GM18507 (cell line): ENCODE measurements around the gene KDM4B.
A peak's percentile ranks its signal among the peaks of the same experiment; 100 is the strongest.
"Not testable (repeated sequence)": the region's sequence is repeated elsewhere in the genome, so short reads cannot be mapped to it uniquely, and the experiment has no call there.

ENCODE experiments used
- DNase-seq: peaks from one replicate; pipeline ENCODE4 v3.0.0; 2011; ENCODE audit warnings: low read depth; ENCODE audit not compliant: insufficient read length; ENCODE audit errors: extremely low spot score
- FAIRE-seq: peaks from 2 replicates; lab custom pipeline; 2011; peaks lifted over from hg19 to GRCh38; lab: Jason Lieb, UNC

KDM4B gene

DNA sequence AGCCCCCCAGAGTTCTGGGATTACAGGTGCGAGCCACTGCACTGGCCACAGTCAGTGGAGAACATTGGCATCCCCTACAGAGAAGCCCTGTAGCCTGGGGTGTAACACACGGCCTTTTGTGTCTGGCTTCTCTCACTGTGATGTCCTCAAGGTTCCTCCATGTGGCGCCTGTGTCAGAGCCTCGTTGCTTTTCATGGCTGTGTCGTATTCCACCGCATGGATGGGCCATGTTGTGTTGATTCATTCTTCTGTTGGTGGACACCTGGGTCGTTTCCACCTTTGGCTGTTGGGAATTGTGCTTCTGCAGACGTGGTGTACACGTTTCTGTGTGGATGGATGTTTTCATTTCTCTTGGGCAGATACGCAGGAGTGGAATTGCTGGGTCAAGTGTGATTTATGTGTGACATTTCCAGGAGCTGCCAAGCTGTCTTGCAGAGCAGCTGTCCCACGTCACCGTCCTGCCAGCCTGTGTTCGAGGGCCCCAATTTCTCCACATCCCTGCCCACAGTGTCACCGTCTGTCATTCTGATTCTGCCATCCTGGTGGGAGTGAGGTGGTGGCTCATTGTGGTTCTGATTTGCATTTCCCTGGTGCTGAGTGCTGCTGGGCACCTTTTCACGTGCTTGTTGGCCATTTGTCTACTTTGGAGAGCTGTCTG, 59.4 kb downstream of the KDM4B start:
- DNase-seq (no peak), FAIRE-seq (no peak)

DNA sequence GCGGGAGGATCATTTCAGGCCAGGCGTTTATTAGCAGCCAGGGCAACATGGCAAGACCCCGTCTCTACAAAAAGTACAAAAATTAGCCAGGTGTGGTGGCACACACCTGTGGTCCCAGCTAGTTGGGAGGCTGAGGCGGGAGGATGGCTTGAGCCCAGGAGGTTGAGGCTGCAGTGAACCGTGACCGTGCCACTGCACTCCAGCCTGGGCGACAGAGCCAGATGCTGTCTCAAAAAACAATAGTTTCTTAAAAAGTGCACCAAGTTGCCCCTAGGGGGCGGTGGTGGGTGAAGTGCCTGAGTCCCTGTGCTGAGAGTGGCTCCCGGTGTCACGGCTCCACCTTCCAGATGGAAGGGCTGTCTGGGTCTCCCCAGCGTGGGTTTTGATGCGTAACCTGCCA, 60.7 kb downstream of the KDM4B start:
- not testable (repeated sequence) for DNase-seq, FAIRE-seq

DNA sequence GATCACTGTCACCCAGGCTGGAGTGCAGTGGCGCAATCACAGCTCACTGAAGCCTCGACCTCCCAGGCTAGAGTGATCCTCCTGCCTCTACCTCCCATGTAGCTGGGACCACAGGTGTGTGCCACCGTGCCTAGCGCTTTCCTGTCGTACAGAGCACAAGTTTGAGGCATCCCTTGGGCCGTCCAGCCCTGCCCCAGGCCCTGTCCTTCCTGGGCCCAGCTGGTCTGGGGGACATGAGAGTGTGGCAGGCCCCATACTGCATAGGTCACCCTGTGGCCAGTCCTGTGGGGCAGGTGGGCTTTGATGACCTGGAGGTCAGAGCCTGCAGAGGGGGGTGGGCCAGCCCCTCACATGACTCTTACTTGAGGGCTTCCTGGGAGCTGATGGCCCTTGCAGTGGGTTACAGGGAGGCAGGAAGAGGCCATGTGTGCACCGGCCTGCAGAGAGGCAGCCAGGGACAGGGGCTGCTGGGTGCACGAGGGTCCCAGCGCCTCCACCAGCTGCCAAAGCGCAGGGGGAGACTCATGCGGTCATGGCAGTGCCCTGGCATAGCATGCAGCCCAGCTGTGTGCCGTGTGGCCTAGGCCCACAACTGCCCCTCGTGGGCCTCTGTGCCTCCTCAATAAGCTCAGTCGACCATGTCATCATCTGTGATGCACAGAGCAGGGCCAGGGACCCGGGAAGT, 61.4 kb downstream of the KDM4B start:
- no peak for FAIRE-seq
- no peak for DNase-seq

DNA sequence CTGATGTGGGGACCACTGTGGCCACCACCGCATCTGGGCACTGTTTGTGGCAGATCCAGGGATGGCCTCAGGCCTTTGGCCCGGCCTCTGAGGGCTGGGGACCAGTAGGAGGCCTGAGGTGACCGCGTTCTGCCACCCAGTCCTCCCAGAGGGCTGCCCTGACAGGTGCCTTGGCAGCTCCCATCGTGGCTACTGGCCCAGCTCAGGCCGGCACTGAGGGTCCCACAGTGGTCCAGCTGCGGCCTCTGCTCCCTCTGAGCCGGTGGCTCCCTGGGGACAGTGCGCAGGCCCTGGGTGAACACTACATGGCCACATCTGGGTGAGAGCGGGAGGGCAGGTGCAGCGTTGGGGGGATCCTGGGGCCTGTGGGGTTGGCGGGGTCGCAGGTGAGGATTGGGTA, 61.9 kb downstream of the KDM4B start:
- DNase-seq: no peak
- FAIRE-seq: no peak

DNA sequence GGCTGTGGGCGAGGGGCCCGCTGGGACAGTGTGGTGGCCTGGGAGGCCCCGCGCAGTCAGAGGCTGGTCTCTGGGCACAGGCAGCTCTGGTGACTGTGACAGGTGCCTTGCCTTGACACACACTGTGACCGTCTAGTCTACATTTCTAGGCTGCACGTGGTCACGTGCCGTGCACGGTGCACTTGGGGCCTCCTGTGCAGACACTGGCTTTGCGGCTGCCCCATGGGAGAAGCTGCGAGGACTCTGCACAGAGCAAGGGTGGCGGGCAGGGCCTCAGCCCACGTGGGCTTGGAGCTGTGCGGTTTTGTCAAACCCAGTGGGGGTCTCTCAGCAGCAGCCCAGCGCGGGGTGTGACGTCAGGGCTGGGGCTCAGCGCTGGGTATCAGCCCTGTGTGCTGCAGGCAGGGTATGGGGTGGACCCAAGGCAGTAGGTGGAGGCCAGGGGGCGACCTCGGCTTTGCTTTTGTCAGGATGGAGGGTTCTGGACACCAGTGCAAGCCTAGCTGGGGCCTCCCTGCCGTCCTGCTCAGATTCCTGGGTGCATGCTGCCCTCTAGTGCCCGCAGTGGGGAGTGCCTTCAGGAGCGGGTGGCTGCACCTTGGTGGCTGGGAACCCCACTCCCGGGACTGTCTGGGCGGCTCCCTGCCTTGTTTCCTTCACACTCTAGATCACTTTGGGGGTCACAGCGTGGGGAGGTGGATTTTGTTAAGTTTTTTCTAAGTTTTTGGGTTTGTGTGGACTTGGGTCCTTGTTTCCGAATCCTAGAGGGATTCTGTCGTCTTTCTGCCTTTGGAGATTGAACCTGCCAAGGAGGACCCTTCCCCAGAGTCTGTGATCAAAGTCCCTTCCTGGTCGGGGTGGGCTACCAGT, 62.6 kb downstream of the KDM4B start:
- FAIRE-seq (peak; percentile 92), DNase-seq (peak; percentile 87)

DNA sequence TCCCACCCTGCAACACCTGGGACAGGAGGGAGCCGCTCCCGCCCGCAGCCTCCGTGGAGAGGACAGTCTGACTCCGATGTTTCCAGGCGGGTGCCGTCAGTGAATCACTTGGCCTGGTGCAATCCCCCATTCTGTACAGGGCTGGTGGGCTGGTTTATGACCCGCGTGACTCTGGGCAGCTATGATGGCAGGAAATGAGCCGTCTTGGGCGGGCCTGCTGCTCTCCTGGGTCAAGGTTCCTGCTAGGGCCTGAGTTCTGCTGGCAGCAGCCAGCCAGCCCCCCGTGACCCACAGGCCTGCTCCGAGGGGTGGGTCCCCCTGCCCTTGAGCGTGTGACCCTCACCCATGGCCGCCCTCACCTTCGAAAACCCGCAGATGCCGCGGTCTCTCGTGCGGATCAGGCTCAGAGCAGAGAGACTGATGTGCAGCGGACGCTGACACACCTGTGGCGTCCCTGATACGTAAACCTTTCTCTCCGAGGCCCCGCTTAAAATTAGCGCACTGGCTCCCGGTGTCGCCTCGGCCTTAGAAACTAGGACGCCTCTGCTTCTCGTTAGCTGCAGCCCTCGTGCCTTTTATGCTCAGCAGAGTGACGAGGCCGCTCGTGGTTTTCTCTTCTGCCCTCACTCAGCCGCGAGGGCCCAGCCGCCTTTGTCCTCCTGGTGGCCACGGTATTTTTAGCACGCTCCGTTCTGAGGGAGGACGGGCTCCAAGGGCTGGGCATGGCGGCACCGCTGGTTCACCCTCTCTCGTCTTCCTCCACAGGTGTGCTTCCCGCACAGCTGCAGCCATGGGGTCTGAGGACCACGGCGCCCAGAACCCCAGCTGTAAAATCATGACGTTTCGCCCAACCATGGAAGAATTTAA, 63.4 kb downstream of the KDM4B start:
- FAIRE-seq: no peak

DNA sequence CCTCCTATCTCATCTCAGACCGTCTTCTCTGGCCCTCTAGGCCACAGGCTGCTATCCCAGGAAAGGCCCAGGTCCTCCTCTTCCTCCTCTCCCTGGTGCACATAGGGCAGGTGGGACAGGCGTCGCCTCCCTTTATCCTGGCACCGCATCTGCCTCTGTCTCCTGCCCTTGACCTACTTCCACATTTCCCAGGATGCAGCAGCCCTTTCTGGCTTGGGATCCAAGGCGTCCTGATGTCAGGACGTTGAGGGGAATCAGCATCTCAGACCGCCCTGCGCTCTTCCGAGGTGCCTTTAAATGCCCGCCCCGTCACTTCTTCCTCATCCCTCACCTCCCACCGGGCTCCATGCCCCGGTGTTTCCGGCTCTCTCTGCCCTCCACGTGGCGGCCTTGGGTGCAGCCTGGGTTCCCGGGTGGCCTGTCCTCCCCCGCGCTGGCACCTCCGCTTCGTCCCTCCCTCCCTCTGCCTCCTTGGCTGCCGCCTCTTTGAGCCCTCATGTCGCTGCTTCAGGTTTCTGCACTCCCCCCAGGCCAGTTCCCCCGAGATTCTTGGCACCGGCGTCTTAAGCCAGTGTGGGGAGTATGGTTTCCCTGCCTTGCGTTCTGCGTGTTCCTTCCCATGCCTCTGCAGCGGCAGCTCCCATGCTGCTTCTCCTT, 66.3 kb downstream of the KDM4B start:
- FAIRE-seq (no peak), DNase-seq (no peak)

More for the DNA sequence above, 63.4 kb downstream of the KDM4B start:
- DNase-seq: no peak

DNA sequence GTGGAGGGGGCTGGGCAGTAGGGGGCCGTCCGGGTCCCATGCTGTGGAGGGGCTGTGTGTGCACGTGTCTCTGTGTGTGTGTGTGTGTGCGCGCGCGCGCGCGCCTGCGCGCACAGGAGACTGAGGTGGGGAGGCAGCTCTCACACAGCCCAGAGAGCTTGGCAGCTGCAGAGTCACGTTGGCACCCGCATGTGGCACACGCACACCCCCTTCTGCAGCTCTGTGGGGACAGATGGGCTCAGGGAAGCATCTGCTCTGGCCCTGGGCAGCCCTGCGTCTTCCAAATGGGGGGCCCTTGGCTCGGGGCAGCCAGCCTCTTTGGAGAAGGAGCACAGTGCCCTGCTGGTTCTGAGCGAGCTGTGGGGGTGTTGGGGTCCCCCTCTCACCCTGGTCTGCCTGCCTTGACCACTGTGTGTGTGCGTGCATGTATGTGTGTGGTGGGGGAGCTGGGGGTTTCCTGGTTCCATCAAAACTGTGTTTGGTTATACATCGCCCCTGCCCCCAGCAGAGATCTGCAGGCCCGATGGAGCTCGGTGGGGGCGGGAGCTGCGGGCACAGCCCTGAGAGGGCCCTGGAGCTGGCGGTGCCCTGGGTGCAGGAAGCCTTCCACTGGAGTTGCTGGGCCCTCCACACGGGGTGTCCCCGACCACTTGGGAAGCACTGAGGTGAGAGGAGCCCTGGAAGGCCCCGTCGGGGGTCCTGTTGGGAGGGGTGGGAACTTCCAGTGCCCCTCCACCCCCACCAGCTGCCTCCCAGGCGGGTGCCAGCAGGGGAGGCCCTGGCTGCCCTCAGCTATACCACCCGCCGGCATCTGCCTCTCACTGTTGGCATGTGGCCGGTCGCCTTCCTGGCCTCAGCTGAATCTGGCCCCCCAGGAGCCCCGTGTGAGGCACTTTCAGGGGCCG, 67.1 kb downstream of the KDM4B start:
- no peak for FAIRE-seq
- DNase-seq: no peak

DNA sequence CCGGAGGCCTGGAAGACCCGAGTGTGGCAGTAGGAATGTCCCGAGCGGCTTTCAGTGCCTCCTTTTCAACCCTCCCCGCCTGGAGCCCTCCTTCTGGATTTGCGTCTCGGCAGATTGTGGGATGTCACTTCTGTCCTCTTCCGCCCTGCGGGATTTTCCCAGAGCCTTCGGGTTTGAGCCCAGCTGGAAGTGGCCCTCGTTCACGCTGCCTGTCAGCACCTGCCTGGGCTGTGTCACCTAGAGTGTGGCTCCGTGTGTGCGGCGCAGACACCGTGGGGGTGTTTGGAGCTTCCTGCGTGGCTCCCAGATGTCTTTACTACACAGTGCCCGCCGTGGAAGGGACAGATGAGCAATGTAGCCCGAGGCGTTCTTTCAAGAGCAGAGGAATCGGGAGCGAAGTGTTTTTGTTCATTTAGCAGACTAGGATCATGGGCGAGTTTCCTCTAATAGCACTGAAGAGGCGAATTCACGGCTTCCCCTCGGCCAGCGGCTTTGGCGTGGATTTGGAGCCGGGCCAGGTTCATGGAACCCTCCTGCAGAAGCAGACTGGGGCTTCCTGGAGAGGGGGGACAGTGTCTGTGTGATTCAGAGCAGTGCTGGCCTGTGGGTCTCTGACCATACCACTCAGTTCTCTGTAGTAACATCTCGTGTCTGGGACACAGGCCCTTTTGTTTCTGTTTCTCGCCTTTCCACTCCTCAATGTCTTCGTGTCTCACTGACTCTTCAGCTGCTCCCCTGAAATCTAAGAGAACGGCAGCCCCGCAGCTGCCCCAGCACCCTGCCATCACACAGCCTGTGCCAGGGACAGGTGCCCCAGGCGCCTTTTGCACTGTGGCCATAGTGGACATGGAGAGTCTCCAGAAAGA, 68.0 kb downstream of the KDM4B start:
- FAIRE-seq (no peak), DNase-seq (no peak)

DNA sequence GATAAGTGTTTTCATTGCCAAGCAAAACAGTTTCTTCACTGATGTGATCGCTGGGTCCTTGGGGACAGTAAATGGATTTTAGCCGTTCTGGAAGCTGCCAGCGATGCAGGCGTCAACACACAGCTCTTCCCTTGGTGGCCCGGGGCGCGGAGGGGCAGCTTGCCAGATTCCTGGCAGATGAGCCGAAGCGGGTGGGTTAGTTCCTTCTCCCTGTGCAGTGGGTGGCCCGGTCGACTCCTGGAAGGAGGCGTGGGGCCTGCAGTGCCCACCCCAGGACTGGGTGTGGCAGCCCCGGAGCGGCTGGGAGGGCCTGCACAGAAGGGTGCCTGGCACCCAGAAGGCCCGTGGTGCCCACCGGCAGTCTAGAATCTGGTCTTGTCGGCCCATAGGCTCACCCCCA, 69.0 kb downstream of the KDM4B start:
- DNase-seq (no peak), FAIRE-seq (no peak)

DNA sequence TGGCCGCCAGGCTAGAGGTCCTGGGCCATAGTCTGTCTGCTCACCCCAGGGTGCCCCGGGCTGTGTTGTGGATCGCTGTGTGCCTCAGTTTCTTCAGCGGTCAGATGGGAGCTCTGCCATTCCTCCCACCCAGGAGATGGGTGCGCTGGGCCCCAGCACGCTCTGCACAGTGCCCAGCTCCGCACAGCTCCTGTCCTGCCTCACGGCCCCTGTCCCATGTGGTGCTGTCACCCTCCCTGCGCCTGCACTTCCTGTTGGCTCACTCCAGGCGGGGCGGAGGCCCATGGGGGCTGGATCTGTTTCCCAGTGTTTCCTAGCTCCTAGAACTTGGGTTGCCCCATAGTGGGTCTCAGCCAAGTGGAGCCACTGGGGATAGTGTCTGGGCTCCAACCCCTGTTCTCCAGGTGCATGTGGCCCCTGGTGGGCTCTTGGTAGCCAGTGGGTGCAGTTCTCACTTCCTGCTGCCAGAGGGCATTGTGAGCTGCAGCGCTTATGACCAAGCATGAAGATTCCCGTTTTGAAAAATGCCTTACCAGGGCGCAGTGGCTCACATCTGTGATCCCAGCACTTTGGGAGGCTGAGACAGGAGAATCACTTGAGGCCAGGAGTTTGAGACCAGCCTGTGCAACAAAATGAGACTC, 69.8 kb downstream of the KDM4B start:
- FAIRE-seq: no peak
- no peak for DNase-seq

DNA sequence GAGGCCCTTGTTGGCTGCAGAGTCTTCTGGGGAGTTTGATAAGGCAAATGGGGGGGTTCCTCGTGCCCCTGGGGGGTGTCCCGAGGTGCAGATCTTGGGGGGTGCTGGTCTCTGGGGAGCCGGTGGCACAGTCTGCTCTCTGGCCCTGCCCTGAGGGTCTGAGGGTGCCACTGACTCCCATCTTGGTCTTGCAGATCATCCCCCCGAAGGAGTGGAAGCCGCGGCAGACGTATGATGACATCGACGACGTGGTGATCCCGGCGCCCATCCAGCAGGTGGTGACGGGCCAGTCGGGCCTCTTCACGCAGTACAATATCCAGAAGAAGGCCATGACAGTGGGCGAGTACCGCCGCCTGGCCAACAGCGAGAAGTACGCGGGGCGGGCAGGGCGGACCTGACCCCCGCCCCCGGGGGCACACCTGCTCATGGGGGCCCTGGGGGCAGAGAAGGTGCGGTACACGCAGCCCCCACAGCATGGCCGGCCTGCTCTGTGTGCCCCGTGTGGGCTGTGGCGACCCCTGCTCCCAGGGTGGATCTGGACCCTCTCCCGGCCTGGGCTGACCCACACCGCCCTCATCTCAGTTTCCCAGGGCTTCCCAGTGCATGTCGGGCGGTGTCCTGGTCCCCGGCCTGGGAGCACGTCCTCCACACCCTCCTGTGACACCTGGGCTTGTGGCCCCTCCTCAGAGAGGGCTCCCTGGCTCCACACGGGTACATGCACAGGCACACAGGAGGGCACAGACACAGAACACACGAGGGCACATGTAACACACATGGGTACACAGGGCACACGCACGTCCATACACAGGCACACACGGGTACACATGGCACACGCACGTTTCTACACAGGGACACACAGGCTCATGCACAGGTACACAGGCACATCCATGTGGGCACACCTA, 71.0 kb downstream of the KDM4B start:
- DNase-seq (no peak), FAIRE-seq (no peak)

DNA sequence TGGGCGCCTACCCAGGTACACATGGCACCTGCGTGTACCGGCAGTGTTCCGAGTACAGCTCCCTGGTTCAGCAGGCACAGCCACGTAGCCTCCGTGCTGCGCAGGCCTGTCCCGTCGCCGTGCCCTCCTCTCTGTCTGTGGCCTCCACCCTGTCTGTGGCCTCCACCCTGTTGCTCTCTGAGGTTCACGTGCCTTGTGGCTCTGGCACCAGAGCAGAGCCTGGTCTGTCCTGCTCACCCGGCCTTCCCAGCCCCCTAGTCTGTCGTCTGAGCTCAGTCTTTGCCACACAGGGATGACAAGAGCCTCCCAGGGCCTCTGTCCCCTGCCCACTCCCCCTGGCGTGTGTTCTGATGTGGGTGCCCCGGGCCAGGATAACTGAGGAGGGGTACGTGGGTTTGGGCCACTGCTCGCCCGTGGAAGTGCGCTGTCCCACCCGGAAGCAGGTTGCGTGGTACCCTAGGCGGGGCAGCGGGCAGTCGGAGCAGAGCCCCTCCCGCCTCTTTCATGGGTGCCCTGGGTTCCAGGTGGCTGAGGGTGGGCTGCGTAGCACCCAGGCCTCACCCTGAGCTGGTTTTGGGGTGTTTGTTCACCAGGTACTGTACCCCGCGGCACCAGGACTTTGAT, 71.7 kb downstream of the KDM4B start:
- no peak for FAIRE-seq

DNA sequence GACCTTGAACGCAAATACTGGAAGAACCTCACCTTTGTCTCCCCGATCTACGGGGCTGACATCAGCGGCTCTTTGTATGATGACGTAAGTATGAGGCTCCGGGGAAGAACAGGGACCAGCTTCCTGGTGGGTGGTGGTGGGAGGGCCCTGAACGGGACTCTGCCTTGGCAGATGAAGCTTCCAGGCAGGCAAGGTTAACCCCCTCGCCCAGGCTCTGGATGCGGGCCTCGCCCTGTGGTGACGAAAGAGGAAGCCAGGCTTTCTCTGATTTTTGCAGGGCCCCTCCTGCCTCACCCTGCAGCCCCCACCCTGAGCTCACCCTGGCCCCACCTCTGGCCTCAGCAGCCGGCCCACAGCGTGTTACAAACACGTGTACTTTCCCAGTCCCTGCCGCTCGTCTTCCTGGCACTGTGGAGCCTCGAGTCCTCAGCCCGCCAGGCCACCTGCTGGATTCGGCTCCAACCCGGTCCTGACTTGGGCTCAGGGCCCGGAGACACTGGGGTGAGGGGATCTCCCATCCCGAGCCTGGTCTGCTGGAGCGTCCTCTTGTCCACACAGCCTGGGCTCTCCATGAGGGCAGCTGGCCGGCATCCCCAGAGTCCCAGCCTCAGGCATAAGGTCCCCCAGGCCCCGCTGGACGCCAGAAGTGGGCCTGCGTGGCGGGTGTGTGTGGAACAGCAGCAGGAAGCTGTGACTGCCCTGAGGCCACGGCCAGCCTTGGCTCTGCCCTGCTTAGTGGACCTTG, 72.4 kb downstream of the KDM4B start:
- DNase-seq (no peak), FAIRE-seq (no peak)

More for the DNA sequence above, 71.7 kb downstream of the KDM4B start:
- DNase-seq: no peak

DNA sequence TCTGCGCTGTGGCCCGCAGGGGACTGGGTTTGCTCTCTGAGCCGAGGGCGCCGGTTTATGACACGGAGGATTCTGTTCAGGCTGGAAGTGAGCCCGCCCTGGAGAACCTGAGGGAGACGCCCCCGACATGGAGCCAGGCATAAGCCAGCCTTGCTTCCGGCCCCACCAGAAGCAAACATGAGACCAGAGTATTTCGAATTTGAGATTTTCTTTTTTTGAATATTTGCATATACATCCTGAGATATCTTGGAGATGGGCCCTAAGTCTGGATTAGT, 72.9 kb downstream of the KDM4B start:
- FAIRE-seq: no peak
- DNase-seq: no peak
